ENCODE results near the gene CEPT1. TPM values are rescaled to one million over a fixed set of nuclear protein-coding genes. Genes with fewer than 3 reads are reported as not detected.

CEPT1 gene
- total RNA-seq, 1 donor from 2014 or later, result 58.9 TPM

DNA sequence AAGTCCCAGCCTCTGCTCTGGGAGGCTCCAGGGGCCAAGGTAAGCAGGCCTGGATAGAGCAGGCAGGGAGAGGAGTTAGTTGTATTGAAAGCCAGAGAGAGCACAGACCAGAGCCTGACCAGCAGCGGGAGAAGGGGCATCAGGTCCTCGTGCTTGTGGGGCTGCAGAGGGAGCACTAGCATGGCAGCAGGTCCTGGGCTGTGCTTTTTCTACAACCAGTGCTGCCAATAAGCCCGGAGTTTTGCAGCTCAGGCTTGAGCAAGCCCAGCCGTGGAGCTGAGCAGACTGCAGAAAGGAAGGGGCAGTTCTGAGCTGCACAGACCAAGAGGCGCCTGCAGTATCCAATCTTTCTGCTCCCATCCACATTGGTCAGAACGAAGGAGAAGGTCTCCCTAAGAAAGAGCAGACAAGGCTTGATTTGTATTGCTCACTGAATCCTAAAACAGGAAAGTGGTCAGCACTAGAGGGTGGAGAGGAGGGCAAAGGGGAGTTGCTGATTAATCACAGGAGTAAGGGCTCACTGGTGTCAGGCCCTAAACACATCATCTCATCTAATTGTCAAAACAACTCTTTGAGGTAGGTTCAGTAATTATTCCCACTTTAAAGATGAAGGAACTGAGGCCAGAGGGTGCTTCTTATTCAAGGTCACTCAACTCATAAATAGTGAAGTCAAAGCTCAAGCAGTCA, 57.7 kb downstream of the CEPT1 start:
- no peaks in the 10 kb centered on the region for H3K27me3 ChIP-seq
- peak; percentile 64 for DNase-seq (ENCODE audit: low spot score)
- TF ChIP-seq EZH2 (IDR thresholded peaks at IDR 0.05) (no peak), EZH2phosphoT487 (IDR thresholded peaks at IDR 0.05) (no peak)
- TF ChIP-seq, protein P1, sequence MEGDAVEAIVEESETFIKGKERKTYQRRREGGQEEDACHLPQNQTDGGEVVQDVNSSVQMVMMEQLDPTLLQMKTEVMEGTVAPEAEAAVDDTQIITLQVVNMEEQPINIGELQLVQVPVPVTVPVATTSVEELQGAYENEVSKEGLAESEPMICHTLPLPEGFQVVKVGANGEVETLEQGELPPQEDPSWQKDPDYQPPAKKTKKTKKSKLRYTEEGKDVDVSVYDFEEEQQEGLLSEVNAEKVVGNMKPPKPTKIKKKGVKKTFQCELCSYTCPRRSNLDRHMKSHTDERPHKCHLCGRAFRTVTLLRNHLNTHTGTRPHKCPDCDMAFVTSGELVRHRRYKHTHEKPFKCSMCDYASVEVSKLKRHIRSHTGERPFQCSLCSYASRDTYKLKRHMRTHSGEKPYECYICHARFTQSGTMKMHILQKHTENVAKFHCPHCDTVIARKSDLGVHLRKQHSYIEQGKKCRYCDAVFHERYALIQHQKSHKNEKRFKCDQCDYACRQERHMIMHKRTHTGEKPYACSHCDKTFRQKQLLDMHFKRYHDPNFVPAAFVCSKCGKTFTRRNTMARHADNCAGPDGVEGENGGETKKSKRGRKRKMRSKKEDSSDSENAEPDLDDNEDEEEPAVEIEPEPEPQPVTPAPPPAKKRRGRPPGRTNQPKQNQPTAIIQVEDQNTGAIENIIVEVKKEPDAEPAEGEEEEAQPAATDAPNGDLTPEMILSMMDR (IDR thresholded peaks at IDR 0.05), result peak; percentile 57
- H3K4me1 ChIP-seq, result no peaks in the 10 kb centered on the region
- H3K27me3 Mint-ChIP-seq (ENCODE audit: insufficient read depth, low read depth), result peaks cover 11% of the 10 kb centered on the region
- no peaks in the 10 kb centered on the region for H3K9me3 Mint-ChIP-seq
- no peaks in the 10 kb centered on the region for H3K36me3 Mint-ChIP-seq
- no peaks in the 10 kb centered on the region for H3K79me2 ChIP-seq (ENCODE audit: low read depth)
- H3K4me3 Mint-ChIP-seq, result no peak overlapping the region
- H3K9me3 ChIP-seq (ENCODE audit: low read depth), result no peaks in the 10 kb centered on the region
- no peaks in the 10 kb centered on the region for H3K36me3 ChIP-seq
- no peak overlapping the region for H3K4me2 ChIP-seq
- no peaks in the 10 kb centered on the region for H4K20me1 ChIP-seq (ENCODE audit: low read depth)
- H3K4me3 ChIP-seq, result no peak overlapping the region
- H3K27ac ChIP-seq, result no peak overlapping the region
- H3F3A ChIP-seq (ENCODE audit: low read depth), result no peaks in the 10 kb centered on the region
- no peak overlapping the region for H3K9ac ChIP-seq
- no peak overlapping the region for H3K27ac Mint-ChIP-seq
- H3K4me1 Mint-ChIP-seq, result peaks cover 2% of the 10 kb centered on the region
- H2AFZ ChIP-seq (replicated peaks), result no peak overlapping the region

DNA sequence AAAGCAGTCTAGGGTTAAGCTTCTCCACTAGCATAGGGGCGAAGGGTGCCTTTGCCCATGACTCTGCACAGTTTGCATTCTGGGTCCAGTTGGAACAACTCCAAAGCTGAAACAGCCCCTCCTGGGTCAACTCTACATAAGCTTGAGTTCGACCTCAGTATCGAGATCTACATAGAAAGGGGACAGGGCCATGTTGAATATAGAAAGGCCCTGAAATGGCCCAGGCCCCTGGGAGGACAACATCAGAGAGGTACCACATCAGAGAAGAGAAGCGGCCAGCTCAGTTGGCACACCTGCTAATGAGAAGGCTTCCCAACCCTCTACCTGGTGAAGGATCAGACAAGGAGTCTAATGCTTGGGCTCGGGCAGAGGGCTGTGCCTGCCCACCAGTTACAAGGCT, 58.8 kb downstream of the CEPT1 start:
- TF ChIP-seq, protein P1 (IDR thresholded peaks at IDR 0.05), result no peak
- no peak for TF ChIP-seq EZH2 (IDR thresholded peaks at IDR 0.05)
- no peak for TF ChIP-seq EZH2phosphoT487 (IDR thresholded peaks at IDR 0.05)
- H3K9ac ChIP-seq, result no peak overlapping the region
- no peaks in the 10 kb centered on the region for H3K4me1 ChIP-seq
- Mint-ChIP-seq H3K27ac (no peak overlapping the region), H3K4me1 (peaks cover 6% of the 10 kb centered on the region), H3K4me3 (no peak overlapping the region), H3K27me3 (ENCODE audit: insufficient read depth, low read depth) (peaks cover 13% of the 10 kb centered on the region), H3K36me3 (no peaks in the 10 kb centered on the region), H3K9me3 (no peaks in the 10 kb centered on the region)
- no peaks in the 10 kb centered on the region for H3K79me2 ChIP-seq (ENCODE audit: low read depth)
- H3K9me3 ChIP-seq (ENCODE audit: low read depth), result no peaks in the 10 kb centered on the region
- H3K27me3 ChIP-seq, result peaks cover 6% of the 10 kb centered on the region
- DNase-seq (ENCODE audit: low spot score), result no peak
- no peaks in the 10 kb centered on the region for H3K36me3 ChIP-seq
- H3K27ac ChIP-seq, result no peak overlapping the region
- no peak overlapping the region for H3K4me2 ChIP-seq
- H3F3A ChIP-seq (ENCODE audit: low read depth), result no peaks in the 10 kb centered on the region
- no peak overlapping the region for H3K4me3 ChIP-seq
- H4K20me1 ChIP-seq (ENCODE audit: low read depth), result no peaks in the 10 kb centered on the region
- no peak overlapping the region for H2AFZ ChIP-seq (replicated peaks)

DNA sequence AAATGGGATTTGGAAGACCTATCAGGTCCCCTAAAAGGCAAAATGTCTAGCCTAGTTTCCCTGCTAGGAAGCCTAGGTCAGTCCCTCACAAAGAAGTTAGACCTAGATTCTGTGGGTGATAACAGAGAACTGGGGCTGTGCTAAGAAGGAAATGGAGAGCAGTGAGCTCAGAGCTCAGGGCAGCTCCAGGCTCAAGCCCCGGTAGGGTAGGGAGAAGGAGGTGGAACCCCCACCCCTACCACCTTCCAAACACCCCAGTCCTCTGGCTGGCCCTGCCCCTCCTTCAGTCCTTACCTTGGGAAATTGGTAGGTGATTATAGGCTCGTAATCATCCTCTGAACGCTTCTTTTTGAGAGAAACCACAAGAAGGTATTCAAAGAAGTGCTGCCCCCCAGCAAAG, 59.3 kb downstream of the CEPT1 start:
- Mint-ChIP-seq H3K27ac (no peak overlapping the region), H3K36me3 (no peaks in the 10 kb centered on the region), H3K4me3 (no peak overlapping the region), H3K4me1 (peaks cover 6% of the 10 kb centered on the region), H3K27me3 (ENCODE audit: insufficient read depth, low read depth) (peaks cover 13% of the 10 kb centered on the region), H3K9me3 (no peaks in the 10 kb centered on the region)
- no peak overlapping the region for H3K9ac ChIP-seq
- no peak for TF ChIP-seq EZH2 (IDR thresholded peaks at IDR 0.05)
- TF ChIP-seq, protein P1 (IDR thresholded peaks at IDR 0.05), result no peak
- no peak for TF ChIP-seq EZH2phosphoT487 (IDR thresholded peaks at IDR 0.05)
- H3K27ac ChIP-seq, result no peak overlapping the region
- no peak overlapping the region for H3K4me3 ChIP-seq
- no peak overlapping the region for H3K4me2 ChIP-seq
- H3K36me3 ChIP-seq, result no peaks in the 10 kb centered on the region
- no peaks in the 10 kb centered on the region for H3K9me3 ChIP-seq (ENCODE audit: low read depth)
- no peaks in the 10 kb centered on the region for H4K20me1 ChIP-seq (ENCODE audit: low read depth)
- no peaks in the 10 kb centered on the region for H3K79me2 ChIP-seq (ENCODE audit: low read depth)
- DNase-seq (ENCODE audit: low spot score), result no peak
- no peak overlapping the region for H2AFZ ChIP-seq (replicated peaks)
- H3F3A ChIP-seq (ENCODE audit: low read depth), result no peaks in the 10 kb centered on the region
- no peaks in the 10 kb centered on the region for H3K4me1 ChIP-seq
- peaks cover 11% of the 10 kb centered on the region for H3K27me3 ChIP-seq
